Aorta (tissue), 5 donors: ENCODE data around the gene SLC12A2. TPM values are rescaled to one million over a fixed set of nuclear protein-coding genes. Genes with fewer than 3 reads are reported as not detected.

Experiments
- ATAC-seq: fragments of 200-7000 bp; cut with Tn5 transposase; one replicate; pipeline ENCODE4 v1.9.1; 2022; ENCODE audit warnings: moderate library complexity; ENCODE audit not compliant: low FRiP score
- DNase-seq, 2 donors: peaks; one replicate each; pipeline ENCODE4 v3.0.0-alpha.2; 2020
- H3K27ac ChIP-seq, 2 donors: one replicate each; pipeline ENCODE4 v1.5.1; 2013; ENCODE audit warnings: low read length in 2 of 2, mild to moderate bottlenecking in 2 of 2, moderate library complexity in 2 of 2, control low read depth in 1 of 2, inconsistent platforms in 1 of 2, low read depth in 1 of 2
- H3K27me3 ChIP-seq, 2 donors: one replicate each; pipeline ENCODE4 v1.6.1; 2013; ENCODE audit warnings: control low read depth in 1 of 2, low read length in 1 of 2, mild to moderate bottlenecking in 1 of 2, moderate library complexity in 1 of 2; ENCODE audit not compliant: insufficient read depth in 2 of 2, control insufficient read depth in 1 of 2
- H3K36me3 ChIP-seq, 2 donors: one replicate each; pipeline ENCODE4 v1.6.1; 2013; ENCODE audit warnings: control low read depth in 1 of 2, low read length in 1 of 2, mild to moderate bottlenecking in 1 of 2; ENCODE audit not compliant: insufficient read depth in 2 of 2, control insufficient read depth in 1 of 2
- H3K4me1 ChIP-seq, 2 donors: one replicate each; pipeline ENCODE4 v1.6.1; 2013; ENCODE audit warnings: low read length in 2 of 2, control low read depth in 1 of 2, mild to moderate bottlenecking in 1 of 2, moderate library complexity in 1 of 2; ENCODE audit not compliant: insufficient read depth in 2 of 2, control insufficient read depth in 1 of 2
- H3K4me3 ChIP-seq, 2 donors: one replicate each; pipeline ENCODE4 v1.5.1; 2013; ENCODE audit warnings: low read length in 2 of 2, control low read depth in 1 of 2, mild to moderate bottlenecking in 1 of 2
- H3K9me3 ChIP-seq: one replicate; pipeline ENCODE4 v1.6.1; 2013; ENCODE audit warnings: mild to moderate bottlenecking, low read length; ENCODE audit not compliant: control insufficient read depth
- WGBS, 2 donors: extraction: QIAGEN DNeasy Blood & Tissue Kit; methylation state at CpG; one replicate each; pipeline ENCODE4 v1.1.7; 2013; 5-methylcytosine and 5-hydroxymethylcytosine counted together
- intact Hi-C, 2 donors: fragments of 100-400 bp; cut with DNase I; formaldehyde crosslinking; loops; one replicate each; pipeline versions ENCODE4 v1.14.2 to v1.15.0; 2022
- polyA plus RNA-seq, 2 donors: library from polyadenylated mRNA; stranded (reverse); fragments of 200-250 nt; gene quantifications; one replicate each; pipeline ENCODE4 v1.2.3, GENCODE V29; 2013
- total RNA-seq, 2 donors: library from RNA; stranded (reverse); fragmentation: NEBNext Ultra II Directional; extraction: Animal tissue kit (Norgen Biotek cat#: 25700); gene quantifications; one replicate each; pipeline ENCODE4 v1.2.1, GENCODE V29; 2021
- donor health status: healthy with polysubstance abuse.
- donor health status: Bipolar disorder and iron deficiency.
- donor health status: DM: no; HTN: no; CAD: no.
- donor health status: DM: no; HTN: no; CAD: no.
- donor health status: DM: yes; HTN: yes; CAD: no.

Gene SLC12A2
- total and polyA plus RNA-seq, 4 donors = 1.3 to 16.7 (median 8.1) TPM

GRCh38 chr5:128085413-128085812 is 1.8 kb downstream of the SLC12A2 start:
- Histone ChIP-seq H3K4me3 (peak overlapping the region in 1 of 2 donors; percentile 93), H3K4me1 (peaks cover 0 to 3% of the 10 kb centered on the region in 2 donors), H3K36me3 (no peaks in the 10 kb centered on the region), H3K27me3 (no peaks in the 10 kb centered on the region), H3K9me3 (no peaks in the 10 kb centered on the region), H3K27ac (no peak overlapping the region)
- no peak for ATAC-seq
- 94 to 95% methylated on average over 4 of the region's 4 CpGs for WGBS, 2 donors
- intact Hi-C loops = loop anchor here in 1 of 2 donors (10.0 kb wide), 1 partner anchor 211 kb away; no protein-coding TSS in a partner anchor
- no peak for DNase-seq

- H3K4me1 ChIP-seq = no peaks in the 10 kb centered on the region
Observed at GRCh38 chr5:128091579-128091978, 8.0 kb downstream of the SLC12A2 start.

GRCh38 chr5:128092144-128092543 is 8.6 kb downstream of the SLC12A2 start:
- no peak overlapping the region for H3K27ac ChIP-seq
- DNase-seq (no peak), ATAC-seq (no peak)
- H3K4me3 ChIP-seq = no peak overlapping the region
- no peaks in the 10 kb centered on the region for H3K27me3 ChIP-seq
- no peaks in the 10 kb centered on the region for H3K9me3 ChIP-seq
- intact Hi-C loops = no loop called here
- H3K36me3 ChIP-seq = no peaks in the 10 kb centered on the region
- H3K4me1 ChIP-seq = no peaks in the 10 kb centered on the region
- 97% methylated on average over 4 of the region's 4 CpGs for WGBS, 2 donors

More at GRCh38 chr5:128091579-128091978, 8.0 kb downstream of the SLC12A2 start:
- Histone ChIP-seq H3K4me3 (no peak overlapping the region), H3K27me3 (no peaks in the 10 kb centered on the region), H3K27ac (no peak overlapping the region), H3K9me3 (no peaks in the 10 kb centered on the region), H3K36me3 (no peaks in the 10 kb centered on the region)
- DNase-seq = no peak
- intact Hi-C loops = no loop called here
- no peak for ATAC-seq

- Histone ChIP-seq H3K4me1 (no peaks in the 10 kb centered on the region), H3K9me3 (no peaks in the 10 kb centered on the region), H3K27ac (no peak overlapping the region), H3K27me3 (no peaks in the 10 kb centered on the region), H3K4me3 (no peak overlapping the region), H3K36me3 (no peaks in the 10 kb centered on the region)
- ATAC-seq (no peak), DNase-seq (no peak)
- 82 to 86% methylated on average over 4 of the region's 4 CpGs for WGBS, 2 donors
- intact Hi-C loops = no loop called here
Observed at GRCh38 chr5:128093368-128093767, 9.8 kb downstream of the SLC12A2 start.

- no peak overlapping the region for H3K4me3 ChIP-seq
- no peak overlapping the region for H3K27ac ChIP-seq
- no peaks in the 10 kb centered on the region for H3K9me3 ChIP-seq
- no peak for ATAC-seq
- 92 to 97% methylated on average over 1 of the region's 1 CpG for WGBS, 2 donors
- intact Hi-C loops = no loop called here
- H3K4me1 ChIP-seq = no peaks in the 10 kb centered on the region
- no peaks in the 10 kb centered on the region for H3K36me3 ChIP-seq
- H3K27me3 ChIP-seq = no peaks in the 10 kb centered on the region
- no peak for DNase-seq
Observed at GRCh38 chr5:128097224-128097623, 13.7 kb downstream of the SLC12A2 start.

- no peaks in the 10 kb centered on the region for H3K36me3 ChIP-seq
- intact Hi-C loops = no loop called here
- no peak overlapping the region for H3K27ac ChIP-seq
- no peak for ATAC-seq
- DNase-seq = no peak
- H3K9me3 ChIP-seq = no peaks in the 10 kb centered on the region
- no peaks in the 10 kb centered on the region for H3K27me3 ChIP-seq
- no peak overlapping the region for H3K4me3 ChIP-seq
- no peaks in the 10 kb centered on the region for H3K4me1 ChIP-seq
Observed at GRCh38 chr5:128097781-128098180, 14.2 kb downstream of the SLC12A2 start.

- Histone ChIP-seq H3K4me3 (no peak overlapping the region), H3K9me3 (no peaks in the 10 kb centered on the region), H3K27me3 (no peaks in the 10 kb centered on the region), H3K27ac (no peak overlapping the region), H3K4me1 (no peaks in the 10 kb centered on the region), H3K36me3 (no peaks in the 10 kb centered on the region)
- WGBS, 2 donors = 79 to 86% methylated on average over 5 of the region's 5 CpGs
- intact Hi-C loops = no loop called here
- DNase-seq (no peak), ATAC-seq (no peak)
Observed at GRCh38 chr5:128099944-128100343, 16.4 kb downstream of the SLC12A2 start.

GRCh38 chr5:128100860-128101557 is 17.4 kb downstream of the SLC12A2 start:
- Histone ChIP-seq H3K36me3 (no peaks in the 10 kb centered on the region), H3K4me3 (no peak overlapping the region), H3K27me3 (no peaks in the 10 kb centered on the region), H3K27ac (no peak overlapping the region), H3K4me1 (no peaks in the 10 kb centered on the region), H3K9me3 (no peaks in the 10 kb centered on the region)
- DNase-seq = no peak
- intact Hi-C loops = no loop called here
- WGBS, 2 donors = 87% methylated on average over 5 of the region's 5 CpGs
- no peak for ATAC-seq

- Histone ChIP-seq H3K4me1 (no peaks in the 10 kb centered on the region), H3K4me3 (no peak overlapping the region), H3K9me3 (no peaks in the 10 kb centered on the region), H3K36me3 (no peaks in the 10 kb centered on the region), H3K27me3 (no peaks in the 10 kb centered on the region), H3K27ac (no peak overlapping the region)
- DNase-seq (no peak), ATAC-seq (no peak)
- intact Hi-C loops = no loop called here
- WGBS, 2 donors = 66 to 84% methylated on average over 1 of the region's 1 CpG
Observed at GRCh38 chr5:128101676-128102075, 18.1 kb downstream of the SLC12A2 start.
